ENCODE measurements around the gene DGCR8. TPM values are rescaled to one million over a fixed set of nuclear protein-coding genes. Genes with fewer than 3 reads are reported as not detected.

DGCR8 gene
- total and polyA plus RNA-seq, 2 of the 4 experiments (the other 2 are of a cell fraction), result 16.7 to 25.3 TPM

DNA sequence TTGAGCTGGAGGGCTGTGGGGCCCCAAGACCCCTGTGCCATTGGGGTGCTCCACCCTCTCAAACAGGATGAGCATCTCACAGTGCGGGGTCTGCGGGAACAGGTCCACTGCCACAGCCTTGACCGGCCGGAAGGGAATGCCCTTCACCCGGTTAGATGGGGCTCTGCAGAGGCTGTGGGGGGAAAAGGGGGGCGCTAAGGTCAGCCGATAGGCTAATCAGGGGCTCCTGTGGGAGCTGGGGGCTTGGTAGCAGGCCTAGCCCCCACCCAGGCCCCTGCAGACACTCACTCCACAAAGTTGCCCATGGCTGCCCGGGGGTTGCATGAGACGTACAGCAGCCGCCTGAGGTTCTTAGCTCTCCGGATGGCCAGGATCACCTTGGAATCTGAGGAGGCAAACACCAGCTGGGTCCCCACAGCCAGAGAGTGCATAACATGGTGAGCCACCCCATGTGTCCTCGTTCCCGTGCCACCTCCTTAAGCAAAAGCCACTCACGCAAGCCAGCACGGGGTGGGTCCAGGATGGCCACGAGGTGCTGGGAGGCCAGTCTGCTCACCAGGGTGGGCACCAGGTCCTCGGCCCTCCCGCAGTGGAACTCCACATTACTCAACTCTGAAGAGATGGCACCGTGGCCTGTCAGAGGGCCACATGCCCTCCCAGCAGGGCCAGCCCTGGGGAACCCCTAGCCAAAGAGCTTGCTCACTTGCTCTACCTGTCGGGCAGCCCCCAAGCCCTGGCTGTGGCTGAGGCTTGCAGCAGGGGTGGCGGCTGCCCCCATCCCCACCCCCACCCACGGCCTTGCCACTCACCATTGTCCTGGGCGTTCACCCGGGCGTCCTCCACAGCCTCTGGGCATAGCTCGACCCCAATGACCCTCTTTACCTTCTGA lies 32.8 kb downstream of the DGCR8 start:
- no peak overlapping the region for H2BK120ac ChIP-seq (ENCODE audit: low read depth, low read length)
- H3K9me1 ChIP-seq (ENCODE audit: insufficient read depth, low read length), result no peaks in the 10 kb centered on the region
- no peak overlapping the region for H3K9ac ChIP-seq (ENCODE audit: low read depth, low read length)
- ChIA-PET POLR2A (ENCODE audit: unreplicated experiment) (no interaction called here), CTCF (no interaction called here)
- no peaks in the 10 kb centered on the region for H3K27me3 ChIP-seq (ENCODE audit: control insufficient read depth, insufficient read depth, low read length)
- no peak overlapping the region for H3K56ac ChIP-seq (ENCODE audit: extremely low read depth, insufficient read depth, low read length)
- no peak for TF ChIP-seq RAD21 (IDR thresholded peaks at IDR 0.05; ENCODE audit: low read length)
- TF ChIP-seq, protein P1, sequence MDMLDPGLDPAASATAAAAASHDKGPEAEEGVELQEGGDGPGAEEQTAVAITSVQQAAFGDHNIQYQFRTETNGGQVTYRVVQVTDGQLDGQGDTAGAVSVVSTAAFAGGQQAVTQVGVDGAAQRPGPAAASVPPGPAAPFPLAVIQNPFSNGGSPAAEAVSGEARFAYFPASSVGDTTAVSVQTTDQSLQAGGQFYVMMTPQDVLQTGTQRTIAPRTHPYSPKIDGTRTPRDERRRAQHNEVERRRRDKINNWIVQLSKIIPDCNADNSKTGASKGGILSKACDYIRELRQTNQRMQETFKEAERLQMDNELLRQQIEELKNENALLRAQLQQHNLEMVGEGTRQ (IDR thresholded peaks at IDR 0.05; ENCODE audit: low read depth, low read length), result no peak
- TF ChIP-seq CHD1 (IDR thresholded peaks at IDR 0.05; ENCODE audit: low read depth, low read length), result no peak
- no peak for TF ChIP-seq NFE2L2 (IDR thresholded peaks at IDR 0.05; ENCODE audit: low read depth, low read length)
- TF ChIP-seq, protein P2, sequence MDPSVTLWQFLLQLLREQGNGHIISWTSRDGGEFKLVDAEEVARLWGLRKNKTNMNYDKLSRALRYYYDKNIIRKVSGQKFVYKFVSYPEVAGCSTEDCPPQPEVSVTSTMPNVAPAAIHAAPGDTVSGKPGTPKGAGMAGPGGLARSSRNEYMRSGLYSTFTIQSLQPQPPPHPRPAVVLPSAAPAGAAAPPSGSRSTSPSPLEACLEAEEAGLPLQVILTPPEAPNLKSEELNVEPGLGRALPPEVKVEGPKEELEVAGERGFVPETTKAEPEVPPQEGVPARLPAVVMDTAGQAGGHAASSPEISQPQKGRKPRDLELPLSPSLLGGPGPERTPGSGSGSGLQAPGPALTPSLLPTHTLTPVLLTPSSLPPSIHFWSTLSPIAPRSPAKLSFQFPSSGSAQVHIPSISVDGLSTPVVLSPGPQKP (IDR thresholded peaks at IDR 0.05; ENCODE audit: borderline replicate concordance, low read depth, low read length), result no peak
- TF ChIP-seq BHLHE40 (IDR thresholded peaks at IDR 0.05; ENCODE audit: low read depth, low read length), result no peak
- no peak for TF ChIP-seq FOS (IDR thresholded peaks at IDR 0.05; ENCODE audit: low read depth, low read length)
- TF ChIP-seq RCOR1 (IDR thresholded peaks at IDR 0.05; ENCODE audit: insufficient replicate concordance, low read length), result no peak
- no peak for TF ChIP-seq RFX5 (IDR thresholded peaks at IDR 0.05; ENCODE audit: low read depth, low read length)
- no peak for TF ChIP-seq MXI1 (IDR thresholded peaks at IDR 0.05; ENCODE audit: borderline replicate concordance, low read depth, low read length)
- TF ChIP-seq CTCF (conservative IDR thresholded peaks at IDR 0.05; ENCODE audit: low read depth, low read length), result no peak
- TF ChIP-seq CEBPB (IDR thresholded peaks at IDR 0.05; ENCODE audit: low read depth, low read length), result no peak
- TF ChIP-seq MAFK (IDR thresholded peaks at IDR 0.05; ENCODE audit: low read depth, low read length), result no peak
- TF ChIP-seq MAZ (IDR thresholded peaks at IDR 0.05; ENCODE audit: borderline replicate concordance, low read depth, low read length), result no peak
- TF ChIP-seq POLR2A (IDR thresholded peaks at IDR 0.05; ENCODE audit: low read depth, low read length), result no peak
- H3K14ac ChIP-seq (replicated peaks; ENCODE audit: low read depth, low read length), result no peak overlapping the region
- H3K4me2 ChIP-seq (ENCODE audit: low read depth, low read length), result no peak overlapping the region
- H2BK15ac ChIP-seq (ENCODE audit: low read depth, low read length), result no peak overlapping the region
- H3K4me3 ChIP-seq (ENCODE audit: insufficient read depth, low read depth, low read length), result no peak overlapping the region
- peak overlapping the region; percentile 43 for H2AK9ac ChIP-seq (replicated peaks; ENCODE audit: low read depth, low read length, poor library complexity)
- H3K18ac ChIP-seq (ENCODE audit: low read depth, low read length), result no peak overlapping the region
- no peak overlapping the region for H2AFZ ChIP-seq (replicated peaks; ENCODE audit: low read length, poor library complexity)
- H4K91ac ChIP-seq (ENCODE audit: insufficient read depth, low read depth, low read length), result no peak overlapping the region
- peaks cover 70% of the 10 kb centered on the region for H3K36me3 ChIP-seq (ENCODE audit: control insufficient read depth, insufficient read depth, low read length)
- H3K79me1 ChIP-seq (ENCODE audit: low read depth in 1 of 2, low read length in 2 of 2), result peaks cover 11 to 32% of the 10 kb centered on the region in 2 experiments; a peak in 3 of 4 replicates
- WGBS, 2 experiments (ENCODE audit: extremely low coverage in 2 of 2, insufficient read length in 1 of 2), result 93% methylated on average over 11 of the region's 26 CpGs; no CpG with 5 or more reads in 1 of the 2 experiments
- DNase-seq (no peak), ATAC-seq (ENCODE audit: low read depth) (no peak)
- no peak overlapping the region for H3K27ac ChIP-seq (ENCODE audit: insufficient read depth, low read length)
- H3K23ac ChIP-seq (ENCODE audit: low read depth, low read length), result no peak overlapping the region
- H4K8ac ChIP-seq (ENCODE audit: low read depth in 2 of 2, low read length in 2 of 2), result no peak overlapping the region
- no peak overlapping the region for H2BK5ac ChIP-seq (ENCODE audit: low read depth, low read length, poor library complexity, severe bottlenecking)
- H2BK20ac ChIP-seq (ENCODE audit: low read depth, low read length), result no peak overlapping the region
- no peak overlapping the region for H2AK5ac ChIP-seq (ENCODE audit: low read depth, low read length)
- H3K9me3 ChIP-seq (ENCODE audit: control insufficient read depth, insufficient read depth, low read length), result no peaks in the 10 kb centered on the region
- no peak overlapping the region for H4K5ac ChIP-seq (ENCODE audit: low read depth, low read length)
- in situ Hi-C loops (cut with MboI; ENCODE audit: low sequenced_read_pairs) (no loop called here), intact Hi-C loops (cut with micrococcal nuclease) (no loop called here), dilution Hi-C loops (cut with HindIII; ENCODE audit: low sequenced_read_pairs, unreplicated experiment) (no loop called here)
- H4K20me1 ChIP-seq (ENCODE audit: insufficient read depth, low read length), result peaks cover 26% of the 10 kb centered on the region
- no peak overlapping the region for H3K4ac ChIP-seq (ENCODE audit: low read depth, low read length)
- BruUV-seq (replicated peaks), result no TSS peak
- H3K4me1 ChIP-seq (ENCODE audit: control insufficient read depth, insufficient read depth, low read length), result peaks cover 2% of the 10 kb centered on the region; the same call in 1 of the 2 replicates
